H9 (cell line): Measurements from ENCODE around the gene COQ8B. TPM values are rescaled to one million over a fixed set of nuclear protein-coding genes. Genes with fewer than 3 reads are reported as not detected.

Source experiments
- DNase-seq: peaks from one replicate; pipeline ENCODE4 v3.0.0-alpha.2; 2017
- H2AFZ ChIP-seq: one replicate; pipeline ENCODE4 v1.6.1; 2013; ENCODE audit warnings: mild to moderate bottlenecking, low read length, control low read depth, moderate library complexity
- H2AK5ac ChIP-seq: 2 replicates; pipeline ENCODE4 v1.6.1; 2013; ENCODE audit warnings: low read length, control low read depth, mixed read lengths; ENCODE audit not compliant: insufficient read length
- H2BK120ac ChIP-seq: one replicate; pipeline ENCODE4 v1.6.1; 2013; ENCODE audit warnings: low read depth, mild to moderate bottlenecking, low read length, control low read depth, inconsistent platforms; ENCODE audit not compliant: poor library complexity, severe bottlenecking
- H2BK12ac ChIP-seq: 2 replicates; pipeline ENCODE4 v1.6.1; 2013; ENCODE audit warnings: low read length, control low read depth, mixed read lengths, low read depth; ENCODE audit not compliant: insufficient read length
- H2BK15ac ChIP-seq: 2 replicates; pipeline ENCODE4 v1.6.1; 2013; ENCODE audit warnings: low read depth, low read length, control low read depth
- H2BK20ac ChIP-seq: one replicate; pipeline ENCODE4 v1.6.1; 2013; ENCODE audit warnings: low read depth, mild to moderate bottlenecking, low read length, control low read depth, inconsistent platforms; ENCODE audit not compliant: poor library complexity, severe bottlenecking
- H2BK5ac ChIP-seq: 2 replicates; pipeline ENCODE4 v1.6.1; 2013; ENCODE audit warnings: low read length, control low read depth, mixed read lengths; ENCODE audit not compliant: insufficient read length
- H3K14ac ChIP-seq: 2 replicates; pipeline ENCODE4 v1.6.1; 2013; ENCODE audit warnings: low read length, control low read depth; ENCODE audit not compliant: insufficient read depth
- H3K18ac ChIP-seq: 2 replicates; pipeline ENCODE4 v1.6.1; 2013; ENCODE audit warnings: low read depth, mild to moderate bottlenecking, mixed read lengths, low read length, control low read depth; ENCODE audit not compliant: insufficient read length
- H3K23ac ChIP-seq: 2 replicates; pipeline ENCODE4 v1.6.1; 2013; ENCODE audit warnings: low read length, control low read depth, mixed read lengths, low read depth; ENCODE audit not compliant: insufficient read length
- H3K23me2 ChIP-seq: 2 replicates; pipeline ENCODE4 v1.6.1; 2013; ENCODE audit warnings: low read depth, mild to moderate bottlenecking, mixed read lengths, low read length, control low read depth; ENCODE audit not compliant: insufficient read length, poor library complexity, severe bottlenecking
- H3K27ac ChIP-seq: 2 replicates; pipeline ENCODE4 v1.5.1; 2013; ENCODE audit warnings: low read length, control low read depth, mixed read lengths, low read depth; ENCODE audit not compliant: insufficient read length
- H3K27me3 ChIP-seq: 2 replicates; pipeline ENCODE4 v1.6.1; 2013; ENCODE audit warnings: low read length, control low read depth, inconsistent platforms; ENCODE audit not compliant: insufficient read depth
- H3K4ac ChIP-seq: 2 replicates; pipeline ENCODE4 v1.6.1; 2013; ENCODE audit warnings: low read depth, mild to moderate bottlenecking, control low read depth, inconsistent platforms, low read length, moderate library complexity
- H3K4me1 ChIP-seq: 2 replicates; pipeline ENCODE4 v1.6.1; 2013; ENCODE audit warnings: low read length, control low read depth, inconsistent platforms; ENCODE audit not compliant: insufficient read depth
- H3K4me2 ChIP-seq: 2 replicates; pipeline ENCODE4 v1.6.1; 2013; ENCODE audit warnings: low read length, control low read depth, mixed read lengths; ENCODE audit not compliant: insufficient read length, insufficient read depth
- H3K56ac ChIP-seq: 2 replicates; pipeline ENCODE4 v1.6.1; 2013; ENCODE audit warnings: low read depth, mild to moderate bottlenecking, mixed read lengths, low read length, control low read depth; ENCODE audit not compliant: insufficient read length
- H3K79me1 ChIP-seq: 2 replicates; pipeline ENCODE4 v1.6.1; 2013; ENCODE audit warnings: low read depth, mild to moderate bottlenecking, moderate library complexity, low read length, control low read depth, inconsistent platforms; ENCODE audit not compliant: insufficient read depth, poor library complexity, severe bottlenecking
- H3K79me2 ChIP-seq: 2 replicates; pipeline ENCODE4 v1.6.1; 2013; ENCODE audit warnings: low read length, control low read depth, inconsistent platforms; ENCODE audit not compliant: insufficient read depth
- H3K9ac ChIP-seq: 2 replicates; pipeline ENCODE4 v1.6.1; 2013; ENCODE audit warnings: low read length, control low read depth, mixed read lengths; ENCODE audit not compliant: insufficient read length; ENCODE audit errors: extremely low read depth
- H3K9me3 ChIP-seq: one replicate; pipeline ENCODE4 v1.6.1; 2013; ENCODE audit warnings: low read depth, low read length, inconsistent platforms; ENCODE audit not compliant: control insufficient read depth
- H3T11ph ChIP-seq: one replicate; pipeline ENCODE4 v1.6.1; 2013; ENCODE audit warnings: mild to moderate bottlenecking, low read length, control low read depth, inconsistent platforms
- H4K20me1 ChIP-seq: one replicate; pipeline ENCODE4 v1.6.1; 2013; ENCODE audit not compliant: control insufficient read depth, insufficient read length, insufficient read depth
- H4K5ac ChIP-seq: 2 replicates; pipeline ENCODE4 v1.6.1; 2013; ENCODE audit warnings: low read depth, mild to moderate bottlenecking, mixed read lengths, low read length, control low read depth; ENCODE audit not compliant: insufficient read length
- H4K8ac ChIP-seq: replicated peaks from 2 replicates; pipeline ENCODE4 v1.6.1; 2013; ENCODE audit warnings: low read length, control low read depth, mixed read lengths, low read depth; ENCODE audit not compliant: insufficient read length
- H4K91ac ChIP-seq: 2 replicates; pipeline ENCODE4 v1.6.1; 2013; ENCODE audit warnings: low read depth, mild to moderate bottlenecking, moderate library complexity, mixed read lengths, low read length, control low read depth; ENCODE audit not compliant: insufficient read length
- H3K27ac Mint-ChIP-seq, 3 experiments: 2 replicates in 2 of 3; 3 replicates in 1 of 3; pipeline ENCODE4 v1.8.0; 2020 to 2021; ENCODE audit warnings: mixed read lengths in 3 of 3, mild to moderate bottlenecking in 1 of 3, moderate library complexity in 1 of 3
- H3K27me3 Mint-ChIP-seq: 2 replicates; pipeline ENCODE4 v1.8.0; 2021; ENCODE audit warnings: low read depth, mild to moderate bottlenecking, moderate library complexity, mixed read lengths
- H3K36me3 Mint-ChIP-seq, 3 experiments: 2 replicates in 2 of 3; 3 replicates in 1 of 3; pipeline ENCODE4 v1.8.0; 2020 to 2021; ENCODE audit warnings: low read depth in 3 of 3, mixed read lengths in 3 of 3; ENCODE audit not compliant: insufficient read depth in 1 of 3
- H3K4me1 Mint-ChIP-seq, 2 experiments: 2 replicates each; pipeline ENCODE4 v1.8.0; 2020; ENCODE audit warnings: mixed read lengths in 2 of 2
- H3K4me3 Mint-ChIP-seq, 2 experiments: 2 replicates in 1 of 2; 3 replicates in 1 of 2; pipeline ENCODE4 v1.8.0; 2020 to 2021; ENCODE audit warnings: mild to moderate bottlenecking in 2 of 2, mixed read lengths in 2 of 2, moderate library complexity in 1 of 2
- H3K9me3 Mint-ChIP-seq, 2 experiments: 2 replicates in 1 of 2; 3 replicates in 1 of 2; pipeline ENCODE4 v1.8.0; 2020; ENCODE audit warnings: mild to moderate bottlenecking in 2 of 2, mixed read lengths in 2 of 2, moderate library complexity in 1 of 2
- CTCF ChIP-seq: fragments of 200-600 bp; sonication (generic); conservative IDR thresholded peaks from 3 replicates; pipeline ENCODE4 v1.8.0; 2021; ENCODE audit warnings: antibody characterized with exemption, mild to moderate bottlenecking
- WGBS: extraction: QIAGEN DNeasy Blood & Tissue Kit; methylation state at CpG from one replicate; pipeline ENCODE4 v1.1.7; 2013; ENCODE audit warnings: missing lambda C conversion rate, low lambda C conversion rate, mixed read lengths; ENCODE audit not compliant: insufficient read length; ENCODE audit errors: extremely low coverage; 5-methylcytosine and 5-hydroxymethylcytosine counted together
- total RNA-seq: library from RNA; stranded (reverse); gene quantifications from 2 replicates; pipeline ENCODE4 v1.2.1, GENCODE V29; 2021

COQ8B gene
- total RNA-seq, 1 experiment from 2014 or later, result 40.5 TPM

- Histone ChIP-seq H3K27ac (no peak overlapping the region), H2BK5ac (no peak overlapping the region), H3K4me1 (no peaks in the 10 kb centered on the region), H3T11ph (no peak overlapping the region), H3K56ac (no peak overlapping the region), H3K79me1 (no peaks in the 10 kb centered on the region), H4K8ac (no peak overlapping the region), H4K5ac (no peak overlapping the region), H3K23me2 (no peaks in the 10 kb centered on the region), H2BK20ac (no peak overlapping the region), H3K23ac (no peak overlapping the region), H2BK15ac (no peak overlapping the region), H3K18ac (no peak overlapping the region), H3K14ac (no peak overlapping the region), H3K4ac (no peak overlapping the region), H4K20me1 (no peaks in the 10 kb centered on the region), H2AFZ (no peak overlapping the region), H2AK5ac (no peak overlapping the region), H2BK120ac (no peak overlapping the region), H3K27me3 (no peaks in the 10 kb centered on the region), H3K4me2 (no peak overlapping the region), H2BK12ac (no peak overlapping the region), H3K79me2 (no peaks in the 10 kb centered on the region), H3K9ac (no peak overlapping the region), H3K9me3 (no peaks in the 10 kb centered on the region), H4K91ac (no peak overlapping the region)
- Mint-ChIP-seq H3K9me3 (no peaks in the 10 kb centered on the region), H3K36me3 (peaks cover 18 to 45% (median 40%) of the 10 kb centered on the region in 3 experiments; a peak in 6 of 7 replicates), H3K27ac (no peak overlapping the region), H3K4me3 (no peak overlapping the region), H3K27me3 (no peaks in the 10 kb centered on the region; the same call in 1 of the 2 replicates), H3K4me1 (no peaks in the 10 kb centered on the region)
- DNase-seq, result no peak
- TF ChIP-seq CTCF, result no peak
- WGBS, result no CpG with 5 or more reads among the region's 2 CpGs
Measured at GRCh38 chr19:40672038-40672437, 44.6 kb downstream of the COQ8B start.
